Ovary (tissue), 9 donors: ENCODE data around the gene NAGK. TPM values are rescaled to one million over a fixed set of nuclear protein-coding genes. Genes with fewer than 3 reads are reported as not detected.
"Not testable (repeated sequence)": the region's sequence is repeated elsewhere in the genome, so short reads cannot be mapped to it uniquely, and the experiment has no call there.

Experiments
- DNase-seq, 5 donors: peaks; one replicate each; pipeline ENCODE4 v3.0.0-alpha.2; 2019 to 2020
- H3K27ac ChIP-seq, 2 donors: fragments of 200-600 bp; one replicate each; pipeline versions ENCODE4 v1.5.1 to v1.8.0; 2019 to 2022
- H3K27me3 ChIP-seq: fragments of 200-600 bp; one replicate; pipeline ENCODE4 v1.8.0; 2022
- H3K36me3 ChIP-seq: fragments of 200-600 bp; sonication (generic); one replicate; pipeline ENCODE4 v1.5.1; 2019
- H3K4me1 ChIP-seq: one replicate; pipeline ENCODE4 v1.8.1; 2013; ENCODE audit warnings: mild to moderate bottlenecking, moderate library complexity; ENCODE audit not compliant: insufficient read depth
- H3K4me3 ChIP-seq: fragments of 200-600 bp; sonication (generic); one replicate; pipeline ENCODE4 v1.5.1; 2017
- H3K9me3 ChIP-seq, 2 donors: fragments of 200-600 bp in 1 of 2; sonication (generic) in 1 of 2; one replicate each; pipeline versions ENCODE4 v1.5.1 to v1.8.1; 2013 to 2019; ENCODE audit warnings: mild to moderate bottlenecking in 1 of 2, moderate library complexity in 1 of 2
- CTCF ChIP-seq, 3 donors: fragments of 450-650 bp in 2 of 3; fragments of 200-600 bp in 1 of 3; IDR thresholded peaks; one replicate each; pipeline versions ENCODE4 v1.5.1 to v1.8.0; 2016 to 2022; ENCODE audit warnings: antibody characterized with exemption in 3 of 3, mild to moderate bottlenecking in 1 of 3
- EP300 ChIP-seq: sonication (generic); formaldehyde crosslinking; IDR thresholded peaks from one replicate; pipeline ENCODE4 v1.6.1; 2017; ENCODE audit warnings: antibody characterized with exemption
- POLR2A ChIP-seq: fragments of 450-650 bp; IDR thresholded peaks from one replicate; pipeline ENCODE4 v1.6.1; 2017; ENCODE audit warnings: antibody characterized with exemption, mild to moderate bottlenecking, moderate library complexity
- WGBS, 3 donors: extraction: QIAGEN DNeasy Blood & Tissue Kit in 1 of 3; methylation state at CpG; one replicate each; pipeline versions ENCODE4 v1.1.5 to v1.1.7; 2013 to 2017; 5-methylcytosine and 5-hydroxymethylcytosine counted together
- intact Hi-C, 4 donors: fragments of 100-400 bp; cut with DNase I; formaldehyde crosslinking; loops; one replicate each; pipeline versions ENCODE4 v1.11.0 to v1.15.1; 2022 to 2023
- polyA plus RNA-seq, 2 donors: library from polyadenylated mRNA; stranded (reverse); fragments of 200-250 nt in 1 of 2; fragments of 350-450 nt in 1 of 2; fragmentation: Illumina TruSeq in 1 of 2; extraction: RNeasy Lipid Tissue Mini Kit (QIAGEN cat#74804) in 1 of 2; gene quantifications; one replicate each; pipeline ENCODE4 v1.2.3, GENCODE V29; 2013 to 2014
- total RNA-seq, 7 donors: library from RNA; depleted of rRNA in 2 of 7; stranded (reverse); fragments of >200 nt in 2 of 7; fragmentation: NEBNext Ultra II Directional in 3 of 7; extraction: Animal tissue kit (Norgen Biotek cat#: 25700) in 3 of 7; gene quantifications; one replicate each; pipeline versions ENCODE4 v1.1.0 to v1.2.4, GENCODE V29; 2016 to 2023
- donor health status: DM: no; HTN: no; CAD: no; lungs with moderate emphysema.
- donor health status: DM: no; HTN: no; CAD: no.
- donor health status: Bipolar disorder and iron deficiency.
- donor health status: DM: yes; HTN: yes; CAD: no.
- donor health status: DM: no; HTN: no; CAD: no.
- donor health status: DM: yes; HTN: yes; CAD: no.

Gene NAGK
- total and polyA plus RNA-seq, 9 donors = 57.7 to 94.6 (median 78.5) TPM

GRCh38 chr2:71103809-71104208 lies 35.4 kb downstream of the NAGK start:
- 84 to 88% (median 86%) methylated on average over 5 of the region's 5 CpGs for WGBS, 3 donors
- no peaks in the 10 kb centered on the region for H3K36me3 ChIP-seq
- H3K4me1 ChIP-seq = no peaks in the 10 kb centered on the region
- no peak for DNase-seq
- no peak for TF ChIP-seq CTCF (IDR thresholded peaks at IDR 0.05)
- TF ChIP-seq POLR2A = no peak
- no peak for TF ChIP-seq EP300
- H3K27me3 ChIP-seq = no peaks in the 10 kb centered on the region
- intact Hi-C loops = no loop called here
- no peak overlapping the region for H3K4me3 ChIP-seq
- H3K27ac ChIP-seq = no peak overlapping the region
- no peaks in the 10 kb centered on the region for H3K9me3 ChIP-seq

GRCh38 chr2:71106463-71106862 lies 38.0 kb downstream of the NAGK start:
- H3K4me1 ChIP-seq, DNase-seq, H3K9me3 ChIP-seq, H3K27ac ChIP-seq, intact Hi-C loops, H3K36me3 ChIP-seq, H3K4me3 ChIP-seq, H3K27me3 ChIP-seq: not testable (repeated sequence)
- 55 to 80% (median 56%) methylated on average over 6 of the region's 6 CpGs for WGBS, 3 donors

- TF ChIP-seq POLR2A (no peak), EP300 (no peak), CTCF (IDR thresholded peaks at IDR 0.05) (no peak)
- no peak overlapping the region for H3K4me3 ChIP-seq
- no peaks in the 10 kb centered on the region for H3K36me3 ChIP-seq
- no peak for DNase-seq
- WGBS, 3 donors = 70 to 80% (median 80%) methylated on average over 2 of the region's 2 CpGs
- H3K27ac ChIP-seq = no peak overlapping the region
- H3K27me3 ChIP-seq = no peaks in the 10 kb centered on the region
- H3K4me1 ChIP-seq = no peaks in the 10 kb centered on the region
- H3K9me3 ChIP-seq = no peaks in the 10 kb centered on the region
- intact Hi-C loops = no loop called here
Measured at GRCh38 chr2:71108091-71108490, 39.6 kb downstream of the NAGK start.

- TF ChIP-seq CTCF (IDR thresholded peaks at IDR 0.05) (no peak), EP300 (no peak), POLR2A (no peak)
- no peaks in the 10 kb centered on the region for H3K36me3 ChIP-seq
- H3K27me3 ChIP-seq = no peaks in the 10 kb centered on the region
- H3K4me1 ChIP-seq = no peaks in the 10 kb centered on the region
- 89 to 94% (median 93%) methylated on average over 1 of the region's 1 CpG for WGBS, 3 donors
- no peak overlapping the region for H3K27ac ChIP-seq
- intact Hi-C loops = no loop called here
- DNase-seq = no peak
- no peaks in the 10 kb centered on the region for H3K9me3 ChIP-seq
- H3K4me3 ChIP-seq = no peak overlapping the region
Measured at GRCh38 chr2:71113843-71114242, 45.4 kb downstream of the NAGK start.

- Histone ChIP-seq H3K27ac (no peak overlapping the region), H3K9me3 (no peaks in the 10 kb centered on the region), H3K27me3 (no peaks in the 10 kb centered on the region), H3K4me3 (no peak overlapping the region), H3K36me3 (no peaks in the 10 kb centered on the region), H3K4me1 (no peaks in the 10 kb centered on the region)
- DNase-seq = no peak
- intact Hi-C loops = no loop called here
- TF ChIP-seq CTCF (IDR thresholded peaks at IDR 0.05) (no peak), EP300 (no peak)
Measured at GRCh38 chr2:71117063-71117462, 48.6 kb downstream of the NAGK start.
